ENCODE data around the gene ZNF710. TPM values are rescaled to one million over a fixed set of nuclear protein-coding genes. Genes with fewer than 3 reads are reported as not detected.

The ZNF710 gene
- total RNA-seq, 4 donors from 2014 or later = 7.3 to 13.2 (median 11.4) TPM

GRCh38 chr15:90074023-90074422 is 72.9 kb downstream of the ZNF710 start:
- no peak for TF ChIP-seq POLR2A (IDR thresholded peaks at IDR 0.05)
- TF ChIP-seq POLR2AphosphoS5 (IDR thresholded peaks at IDR 0.05) = no peak
- TF ChIP-seq CTCF (IDR thresholded peaks at IDR 0.05) = no peak
- no peak for TF ChIP-seq EP300 (IDR thresholded peaks at IDR 0.05)
- ATAC-seq = no peak
- H3K27me3 ChIP-seq = no peaks in the 10 kb centered on the region
- H3K36me3 ChIP-seq = peaks cover 0 to 55% of the 10 kb centered on the region in 2 donors
- peak overlapping the region in 2 of 4 donors; percentile 53 to 56 for H3K27ac ChIP-seq
- peaks cover 0 to 23% (median 4%) of the 10 kb centered on the region in 3 donors for H3K4me1 ChIP-seq
- H3K4me3 ChIP-seq = no peak overlapping the region
- WGBS, 2 donors (ENCODE audit: low coverage in 1 of 2) = 75 to 87% methylated on average over 3 to 4 of the region's 12 CpGs
- H3K9me3 ChIP-seq = no peaks in the 10 kb centered on the region

GRCh38 chr15:90074916-90075315 is 73.8 kb downstream of the ZNF710 start:
- Histone ChIP-seq H3K36me3 (peaks cover 0 to 64% of the 10 kb centered on the region in 2 donors), H3K9me3 (no peaks in the 10 kb centered on the region), H3K27ac (peak overlapping the region in 3 of 4 donors; percentile 53 to 63 (median 56)), H3K27me3 (no peaks in the 10 kb centered on the region), H3K4me1 (peaks cover 0 to 23% (median 4%) of the 10 kb centered on the region in 3 donors), H3K4me3 (no peak overlapping the region)
- ATAC-seq = no peak
- TF ChIP-seq CTCF (IDR thresholded peaks at IDR 0.05) (no peak), EP300 (IDR thresholded peaks at IDR 0.05) (no peak), POLR2A (IDR thresholded peaks at IDR 0.05) (no peak), POLR2AphosphoS5 (IDR thresholded peaks at IDR 0.05) (no peak)
- 33 to 71% methylated on average over 1 to 3 of the region's 5 CpGs for WGBS, 2 donors (ENCODE audit: low coverage in 1 of 2)

GRCh38 chr15:90075420-90076289 is 74.5 kb downstream of the ZNF710 start:
- ATAC-seq = peak; percentile 16
- H3K9me3 ChIP-seq = no peaks in the 10 kb centered on the region
- H3K27ac ChIP-seq = peak overlapping the region in 3 of 4 donors; percentile 53 to 63 (median 56)
- WGBS, 2 donors (ENCODE audit: low coverage in 1 of 2) = 57 to 61% methylated on average over 6 to 7 of the region's 13 CpGs
- no peaks in the 10 kb centered on the region for H3K27me3 ChIP-seq
- H3K36me3 ChIP-seq = peaks cover 0 to 72% of the 10 kb centered on the region in 2 donors
- no peak overlapping the region for H3K4me3 ChIP-seq
- TF ChIP-seq CTCF (IDR thresholded peaks at IDR 0.05) (no peak), POLR2AphosphoS5 (IDR thresholded peaks at IDR 0.05) (peak; percentile 8), POLR2A (IDR thresholded peaks at IDR 0.05) (no peak), EP300 (IDR thresholded peaks at IDR 0.05) (no peak)
- H3K4me1 ChIP-seq = peaks cover 0 to 19% (median 4%) of the 10 kb centered on the region in 3 donors

GRCh38 chr15:90076716-90077115 is 75.6 kb downstream of the ZNF710 start:
- no peak overlapping the region for H3K4me3 ChIP-seq
- H3K27ac ChIP-seq = peak overlapping the region in 3 of 4 donors; percentile 26 to 63 (median 45)
- H3K9me3 ChIP-seq = no peaks in the 10 kb centered on the region
- peaks cover 0 to 19% (median 4%) of the 10 kb centered on the region in 3 donors for H3K4me1 ChIP-seq
- TF ChIP-seq POLR2AphosphoS5 (IDR thresholded peaks at IDR 0.05) (no peak), CTCF (IDR thresholded peaks at IDR 0.05) (no peak), EP300 (IDR thresholded peaks at IDR 0.05) (no peak), POLR2A (IDR thresholded peaks at IDR 0.05) (no peak)
- no peak for ATAC-seq
- H3K27me3 ChIP-seq = no peaks in the 10 kb centered on the region
- 79 to 100% methylated on average over 2 to 5 of the region's 6 CpGs for WGBS, 2 donors (ENCODE audit: low coverage in 1 of 2)
- peaks cover 0 to 82% of the 10 kb centered on the region in 2 donors for H3K36me3 ChIP-seq
